ENCODE results near the gene NR2E1. TPM values are rescaled to one million over a fixed set of nuclear protein-coding genes. Genes with fewer than 3 reads are reported as not detected.

The NR2E1 gene
- total and polyA plus RNA-seq, 2 of the 13 experiments (the other 11 are each of a cell fraction or from before 2014, with no cell fraction given) = not detected

GRCh38 chr6:108175592-108176279 lies 9.9 kb downstream of the NR2E1 start (continued):
- TF ChIP-seq NR0B2 (CRISPR knock-in tag; IDR thresholded peaks at IDR 0.05) (0 out of 2 replicates have a peak, but pooled peaks have one; percentile 13), ZSCAN30 (CRISPR knock-in tag; IDR thresholded peaks at IDR 0.05) (no peak), SOX6 (IDR thresholded peaks at IDR 0.05) (no peak), SOX6 (CRISPR knock-in tag; IDR thresholded peaks at IDR 0.05) (no peak; the same call in 1 of the 2 replicates), NAIF1 (CRISPR knock-in tag; IDR thresholded peaks at IDR 0.05; ENCODE audit: borderline replicate concordance) (no peak), NFKB2 (CRISPR knock-in tag; IDR thresholded peaks at IDR 0.05; ENCODE audit: borderline replicate concordance) (peak; percentile 54; the same call in 1 of the 2 replicates), ZBTB7B (CRISPR knock-in tag; IDR thresholded peaks at IDR 0.05) (0 out of 2 replicates have a peak, but pooled peaks have one; percentile 18), ZFY (CRISPR knock-in tag; IDR thresholded peaks at IDR 0.05) (peak; percentile 19; the same call in 1 of the 2 replicates), MBD4 (IDR thresholded peaks at IDR 0.05; ENCODE audit: borderline replicate concordance, low read length) (no peak), ARID5B (CRISPR knock-in tag; IDR thresholded peaks at IDR 0.05) (0 out of 2 replicates have a peak, but pooled peaks have one; percentile 8), MTF2 (CRISPR knock-in tag; IDR thresholded peaks at IDR 0.05; ENCODE audit: borderline replicate concordance) (0 out of 2 replicates have a peak, but pooled peaks have one; percentile 36), NR2F1 (CRISPR knock-in tag; IDR thresholded peaks at IDR 0.05) (no peak), BCL6 (CRISPR knock-in tag; IDR thresholded peaks at IDR 0.05) (peak; percentile 12; the same call in 1 of the 2 replicates), KDM6A (CRISPR knock-in tag; IDR thresholded peaks at IDR 0.05; ENCODE audit: low read depth) (no peak), KAT7 (CRISPR knock-in tag; IDR thresholded peaks at IDR 0.05; ENCODE audit: borderline replicate concordance) (0 out of 2 replicates have a peak, but pooled peaks have one; percentile 33), SAP130 (CRISPR knock-in tag; IDR thresholded peaks at IDR 0.05; ENCODE audit: low read depth) (peak; percentile 27; the same call in 1 of the 2 replicates), ZMAT3 (CRISPR knock-in tag; conservative IDR thresholded peaks at IDR 0.05) (0 out of 2 replicates have a peak, but pooled peaks have one; percentile 30), ZFP91 (CRISPR knock-in tag; IDR thresholded peaks at IDR 0.05; ENCODE audit: borderline replicate concordance) (peak; percentile 26; the same call in 1 of the 2 replicates), ZBTB3 (CRISPR knock-in tag; IDR thresholded peaks at IDR 0.05; ENCODE audit: borderline replicate concordance, low read depth) (no peak)
